Fibroblast of the conjunctiva (primary cell): ENCODE results near the gene COIL.

Experiments
- DNase-seq: peaks from one replicate; pipeline ENCODE4 v3.0.0-alpha.2; 2010; ENCODE audit warnings: low read depth

The COIL gene

GRCh38 chr17:56933868-56934267, 27.0 kb downstream of the COIL start:
- DNase-seq, result no peak

GRCh38 chr17:56933151-56933745, 27.6 kb downstream of the COIL start:
- no peak for DNase-seq

DNA sequence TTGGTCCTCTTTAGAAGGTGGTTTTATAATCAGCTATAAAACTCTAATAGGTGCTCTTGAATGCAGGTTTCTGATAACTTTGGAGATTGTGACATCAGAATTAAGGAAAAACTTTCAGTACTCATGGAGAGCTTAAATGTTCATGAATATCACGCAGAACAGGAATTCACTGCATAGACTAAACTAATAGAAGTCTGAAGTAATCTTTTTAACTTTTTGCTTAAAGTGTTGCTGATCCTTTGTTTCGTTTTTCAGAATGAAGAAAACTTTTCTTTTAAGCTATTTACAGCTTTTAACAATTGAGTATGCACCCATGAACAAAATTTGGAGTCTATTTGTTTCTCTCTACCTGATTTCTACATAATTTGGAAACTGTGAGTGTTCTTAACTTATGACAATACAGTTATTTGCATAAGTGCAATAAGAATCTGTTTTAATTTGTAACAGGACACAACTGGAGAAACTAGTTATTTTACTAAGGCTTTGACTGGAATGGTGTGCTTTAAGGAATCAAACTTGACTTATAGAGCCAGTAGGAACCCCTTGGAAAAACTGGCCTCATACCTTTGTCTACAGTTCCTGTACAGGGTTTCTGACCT, 30.0 kb downstream of the COIL start:
- DNase-seq, result no peak

- DNase-seq, result no peak
Measured at GRCh38 chr17:56929362-56929969, 31.4 kb downstream of the COIL start.

DNA sequence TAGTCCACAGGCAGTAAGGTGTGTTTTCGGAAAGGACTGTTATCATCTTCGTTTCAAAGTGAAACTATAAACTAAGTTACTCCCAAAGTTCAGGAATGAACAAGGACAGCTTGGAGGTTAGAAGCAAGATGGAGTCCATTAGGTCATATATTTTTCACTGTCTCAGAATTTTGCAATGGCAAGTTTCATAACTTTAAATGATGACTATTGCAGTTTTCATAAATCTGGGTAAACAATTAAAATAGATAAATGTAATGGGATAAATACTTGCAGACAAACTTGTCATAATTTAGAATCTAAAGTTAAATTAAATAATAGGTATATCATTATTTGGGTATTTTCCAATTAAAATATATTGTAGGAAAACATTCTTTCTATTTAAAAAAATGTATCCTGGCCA, 32.3 kb downstream of the COIL start:
- DNase-seq, result no peak

DNA sequence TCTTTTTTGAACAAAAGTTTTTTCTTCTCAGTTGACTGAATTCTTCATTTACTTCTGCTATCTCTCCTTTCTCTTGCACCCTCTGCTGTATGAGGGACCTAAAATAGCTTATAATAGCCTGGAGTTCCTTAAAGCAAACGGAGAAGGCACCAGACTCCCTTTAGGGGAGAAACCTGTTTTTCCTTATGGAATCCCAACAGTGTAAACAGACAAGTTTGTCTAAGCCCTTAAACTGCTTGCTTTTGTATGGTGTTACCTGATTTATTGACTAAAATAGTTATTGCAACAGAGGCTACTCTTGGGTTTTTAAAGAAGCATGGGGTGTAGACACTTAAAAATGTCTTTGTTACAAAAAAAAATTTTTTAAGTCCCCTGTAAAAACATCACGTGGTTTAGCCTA, 34.1 kb downstream of the COIL start:
- no peak for DNase-seq

GRCh38 chr17:56926270-56926669, 34.6 kb downstream of the COIL start:
- DNase-seq, result no peak

- DNase-seq, result no peak
Measured at GRCh38 chr17:56925088-56925487, 35.8 kb downstream of the COIL start.

DNA sequence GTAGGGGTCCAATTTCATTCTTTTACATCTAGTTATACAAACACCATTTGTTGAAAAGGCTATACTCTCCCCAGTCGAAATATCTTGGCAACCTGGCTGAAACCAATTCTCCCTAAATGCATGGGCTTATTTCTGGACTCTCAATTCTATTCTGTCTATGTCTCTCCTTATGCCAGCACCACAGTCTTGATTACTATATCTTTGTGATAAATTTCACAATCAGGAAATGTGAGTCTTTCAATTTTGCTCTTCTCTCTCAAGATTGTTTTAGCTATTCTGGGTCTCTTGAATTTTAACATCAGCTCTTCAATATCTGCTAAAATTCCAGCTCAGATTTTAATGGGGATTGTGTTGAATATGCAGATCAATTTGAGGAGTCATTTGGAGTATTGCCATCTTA, 41.1 kb downstream of the COIL start:
- no peak for DNase-seq

GRCh38 chr17:56918916-56919315, 41.9 kb downstream of the COIL start:
- no peak for DNase-seq

DNA sequence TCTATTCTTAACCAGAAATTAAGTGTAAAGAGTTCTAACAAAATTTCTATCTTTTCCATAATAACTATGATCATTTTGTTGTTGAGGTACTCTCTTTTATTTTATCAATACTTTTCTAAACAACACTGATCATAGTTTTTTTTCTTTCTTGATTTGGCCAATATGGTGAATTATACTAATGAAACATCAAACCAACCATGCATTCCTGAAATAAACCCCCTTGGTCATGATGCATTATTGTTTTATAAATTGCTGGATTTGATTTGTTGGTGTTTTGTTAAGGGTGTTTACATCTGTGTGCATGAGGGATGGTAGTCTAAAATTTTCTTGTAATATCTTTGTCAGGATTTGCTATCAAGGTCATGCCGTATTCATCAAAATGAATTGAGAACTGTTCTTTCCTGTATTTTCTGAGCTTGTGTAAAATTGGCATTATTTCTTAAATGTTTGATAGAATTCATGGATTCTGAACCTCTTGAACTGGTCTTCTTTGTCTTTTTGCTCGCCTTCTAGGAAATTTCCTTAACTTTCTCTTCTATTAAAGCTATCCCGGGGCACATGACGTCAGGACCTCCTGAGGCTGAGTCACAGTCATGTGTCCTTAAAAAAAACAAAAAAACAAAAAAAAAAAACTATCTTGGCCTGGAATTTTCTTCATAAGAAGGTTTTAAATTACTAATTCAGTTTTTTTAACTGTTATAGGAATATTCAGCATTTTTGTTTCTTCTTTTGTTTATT, 43.1 kb downstream of the COIL start:
- DNase-seq, result no peak

DNA sequence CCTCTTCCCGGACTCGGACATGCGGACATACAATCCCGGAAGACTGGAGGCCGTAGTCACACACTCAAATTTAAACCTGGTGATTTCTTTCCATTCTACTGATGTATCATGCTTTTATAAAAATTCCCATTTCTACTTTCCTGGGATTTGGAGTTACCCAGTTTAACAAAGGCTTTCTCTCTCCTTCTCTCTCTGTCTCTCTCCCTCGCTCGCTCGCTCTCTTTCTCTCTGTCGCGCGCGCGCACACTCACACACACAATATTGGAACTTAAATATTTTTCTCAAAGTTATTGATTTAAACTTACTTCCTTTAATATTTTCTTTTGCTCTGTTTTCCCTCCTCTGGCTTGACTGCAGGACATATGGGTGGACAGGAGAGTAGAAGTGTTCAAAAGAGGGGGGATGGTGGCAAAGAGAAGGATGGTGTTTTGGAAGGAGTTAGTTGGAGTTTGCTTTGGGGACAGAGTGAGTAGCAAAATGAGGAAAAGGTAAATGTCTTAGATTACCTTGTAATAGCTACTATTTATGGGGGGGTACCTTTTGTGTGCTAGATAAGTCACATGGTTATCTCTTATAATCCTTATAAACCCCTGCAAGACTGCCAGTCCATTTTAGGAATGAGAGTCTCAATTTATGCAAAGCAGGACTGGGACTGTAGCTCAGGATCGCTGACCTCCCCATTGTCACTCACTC, 46.1 kb downstream of the COIL start:
- no peak for DNase-seq

DNA sequence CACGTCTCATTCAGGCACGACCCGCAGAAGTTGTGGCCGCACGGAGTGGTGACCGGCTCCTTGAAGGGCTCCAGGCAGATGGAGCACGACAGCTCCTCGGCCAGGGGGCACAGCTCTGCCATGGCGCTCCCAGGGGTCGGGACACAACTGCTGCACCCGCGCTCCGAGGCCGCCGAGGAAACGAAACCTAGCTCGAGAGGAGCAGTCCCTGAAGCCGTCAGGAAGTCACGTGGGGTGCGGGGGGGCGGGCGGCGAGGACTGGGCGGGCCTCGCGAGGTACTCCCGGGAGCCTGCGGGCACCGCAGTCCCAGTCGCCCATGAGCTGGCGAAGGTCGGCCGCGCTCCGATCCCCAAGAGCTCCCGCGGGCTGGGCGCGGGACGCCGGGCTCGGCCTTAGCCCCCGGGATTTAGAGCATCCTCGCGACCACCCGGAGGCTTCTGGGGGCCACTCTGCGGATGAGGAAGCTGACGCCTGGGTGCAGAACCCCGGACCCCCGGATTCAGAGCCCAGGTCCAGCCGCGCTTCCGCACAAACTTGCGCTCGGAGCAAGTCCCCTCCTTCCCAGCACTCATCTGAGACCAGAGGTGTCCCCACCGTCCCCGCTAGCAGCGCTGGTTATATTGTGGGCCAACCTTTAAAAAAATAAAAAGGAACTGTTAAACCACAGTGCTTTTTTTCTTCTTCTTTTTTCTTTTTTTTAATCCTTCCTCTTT, 46.8 kb downstream of the COIL start, which contains the start of gene TRIM25:
TSS of gene TRIM25 (minus strand) at position 183 of the 714 bp plus-strand sequence. CDS start at position 122, 61 bp downstream.
- DNase-seq, result peak; percentile 79

DNA sequence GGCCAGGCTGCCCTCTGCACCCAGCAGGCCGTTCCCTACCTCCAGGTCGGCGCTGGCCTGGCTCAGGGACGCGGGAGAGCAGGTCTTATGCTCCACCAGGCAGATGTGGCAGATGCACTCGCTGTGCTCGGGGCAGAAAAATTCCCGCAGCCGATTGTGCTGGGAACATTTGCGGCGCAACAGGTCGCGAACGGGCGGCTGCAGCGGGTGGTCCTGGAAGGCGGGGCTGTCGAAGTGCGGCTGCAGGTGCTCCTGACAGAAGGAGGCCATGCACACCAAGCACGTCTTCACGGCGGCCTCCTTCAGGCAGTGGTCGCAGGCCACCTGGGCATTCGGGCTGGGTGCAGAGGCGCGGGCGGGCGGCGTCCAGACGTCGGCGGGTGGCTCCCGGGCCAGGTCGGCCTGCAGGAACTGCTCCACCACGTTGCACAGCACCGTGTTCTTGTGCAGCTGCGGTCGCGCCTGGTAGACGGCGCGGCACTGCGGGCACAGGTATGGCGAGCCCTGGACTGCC, 47.4 kb downstream of the COIL start:
- DNase-seq, result no peak

DNA sequence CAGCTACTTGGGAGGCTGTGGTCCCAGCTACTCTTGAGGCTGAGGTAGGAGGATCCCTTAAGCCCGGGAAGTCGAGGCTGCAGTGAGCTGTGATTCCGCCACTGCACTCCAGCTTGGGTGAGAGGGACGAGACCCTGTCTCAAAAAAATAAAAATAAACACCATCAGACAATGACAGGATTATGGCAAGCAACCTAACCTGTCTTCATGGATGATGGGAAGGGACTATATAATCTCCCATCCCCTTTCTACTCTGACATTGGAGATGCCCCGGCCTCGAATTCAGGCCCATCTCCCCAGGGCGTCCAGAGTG, 47.9 kb downstream of the COIL start:
- DNase-seq, result no peak

GRCh38 chr17:56912105-56912999, 48.5 kb downstream of the COIL start:
- no peak for DNase-seq

DNA sequence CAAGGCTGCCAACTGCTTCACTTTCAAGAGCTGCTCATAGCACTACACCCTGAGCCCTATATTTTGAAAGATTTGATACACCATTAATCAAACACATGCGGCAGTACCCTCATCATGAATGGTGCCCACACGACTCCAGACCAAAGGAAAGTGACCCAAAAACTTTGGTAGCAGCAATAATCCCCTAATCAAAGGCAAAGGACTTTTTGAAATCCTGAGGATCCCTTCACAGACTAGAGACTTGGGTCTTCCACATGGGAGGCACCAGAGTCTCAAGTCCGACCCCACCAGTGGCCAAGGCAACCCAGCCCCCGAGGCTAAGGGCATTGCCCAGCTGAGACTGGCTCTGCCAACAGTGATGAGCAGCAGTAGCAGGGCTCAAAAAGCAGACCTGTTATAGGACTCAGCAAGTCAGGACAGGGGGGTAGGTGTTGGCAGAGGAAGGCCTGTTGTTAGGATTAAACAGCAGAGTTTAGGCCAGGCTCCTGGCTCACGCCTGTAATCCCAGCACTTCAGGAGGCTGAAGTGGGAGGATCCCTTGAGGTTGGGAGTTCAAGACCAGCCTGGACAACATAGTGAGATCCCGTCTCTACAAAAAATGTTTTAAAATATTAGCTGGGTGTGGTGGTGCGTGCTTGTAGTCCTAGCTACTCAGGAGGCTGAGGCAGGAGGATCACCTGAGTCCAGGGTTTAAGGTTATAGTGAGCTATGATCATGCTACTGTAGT, 50.2 kb downstream of the COIL start:
- no peak for DNase-seq

DNA sequence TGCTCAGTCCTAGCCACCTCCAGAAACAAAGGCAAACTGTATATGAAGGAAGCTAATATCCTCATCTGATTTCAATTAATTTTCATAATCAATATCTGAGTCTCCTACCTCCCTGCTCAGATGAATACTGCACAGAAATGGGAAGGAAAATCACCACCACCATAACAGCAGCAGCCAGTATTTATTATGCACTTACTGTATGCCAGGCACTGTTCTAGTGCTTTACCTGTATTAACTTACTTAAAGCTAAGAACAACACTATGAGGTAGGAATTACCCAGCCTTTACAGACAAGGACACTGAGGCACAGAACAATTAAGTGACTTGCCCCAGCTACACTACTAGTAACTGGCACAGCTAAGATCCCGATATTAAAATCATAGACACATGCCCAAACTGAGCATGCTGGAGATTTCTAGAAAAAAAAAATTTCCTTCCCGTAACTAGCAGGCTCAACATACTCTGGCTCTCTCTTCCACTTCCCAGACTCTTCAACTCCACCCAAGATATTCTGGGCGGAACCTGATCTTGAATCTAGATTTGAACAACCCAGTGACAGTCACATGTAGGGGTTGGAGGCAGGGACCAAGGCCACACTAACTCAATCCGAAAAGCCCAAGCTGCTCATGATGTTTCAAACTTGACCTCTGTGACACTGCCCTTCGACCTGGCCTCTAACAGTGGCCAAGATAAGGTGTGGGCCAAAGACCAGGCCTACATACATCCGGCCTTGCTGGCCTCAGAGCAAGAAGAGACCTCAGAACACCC, 50.9 kb downstream of the COIL start:
- no peak for DNase-seq

GRCh38 chr17:56908001-56908542, 52.8 kb downstream of the COIL start:
- DNase-seq, result no peak
